Esophagus (tissue), 2 donors: ENCODE results near the gene BCL11A. TPM values are rescaled to one million over a fixed set of nuclear protein-coding genes. Genes with fewer than 3 reads are reported as not detected.
A peak's percentile ranks its signal among the peaks of the same experiment; 100 is the strongest.

ENCODE experiments used
- H3K27ac ChIP-seq, 2 donors: one replicate each; pipeline ENCODE4 v1.5.1; 2013; ENCODE audit warnings: low read depth in 2 of 2, mild to moderate bottlenecking in 2 of 2, inconsistent platforms in 1 of 2, low read length in 1 of 2, moderate library complexity in 1 of 2
- H3K27me3 ChIP-seq, 2 donors: one replicate each; pipeline ENCODE4 v1.6.1; 2013; ENCODE audit warnings: low read length in 2 of 2, control low read depth in 1 of 2, mild to moderate bottlenecking in 1 of 2; ENCODE audit not compliant: insufficient read depth in 2 of 2, control insufficient read depth in 1 of 2
- H3K36me3 ChIP-seq, 2 donors: one replicate each; pipeline ENCODE4 v1.6.1; 2013; ENCODE audit warnings: low read length in 1 of 2; ENCODE audit not compliant: control insufficient read depth in 2 of 2, insufficient read depth in 2 of 2
- H3K4me1 ChIP-seq, 2 donors: one replicate each; pipeline ENCODE4 v1.6.1; 2013; ENCODE audit warnings: low read length in 1 of 2; ENCODE audit not compliant: control insufficient read depth in 2 of 2, insufficient read depth in 2 of 2
- H3K4me3 ChIP-seq, 2 donors: one replicate each; pipeline ENCODE4 v1.5.1; 2013; ENCODE audit warnings: low read length in 2 of 2, mild to moderate bottlenecking in 2 of 2, low read depth in 1 of 2, moderate library complexity in 1 of 2
- H3K9me3 ChIP-seq, 2 donors: one replicate each; pipeline ENCODE4 v1.6.1; 2013; ENCODE audit warnings: mild to moderate bottlenecking in 2 of 2, low read depth in 1 of 2, low read length in 1 of 2, moderate library complexity in 1 of 2; ENCODE audit not compliant: control insufficient read depth in 2 of 2, insufficient read depth in 1 of 2
- WGBS, 2 donors: extraction: QIAGEN DNeasy Blood & Tissue Kit; methylation state at CpG; one replicate each; pipeline ENCODE4 v1.1.7; 2013; 5-methylcytosine and 5-hydroxymethylcytosine counted together
- polyA plus RNA-seq, 2 donors: library from polyadenylated mRNA; stranded (reverse); fragments of 200-250 nt; gene quantifications; one replicate each; pipeline ENCODE4 v1.2.3, GENCODE V29; 2013
- donor health status: healthy with polysubstance abuse.
- donor health status: Bipolar disorder and iron deficiency.

Gene BCL11A
- polyA plus RNA-seq, 2 donors: 8.6 to 25.5 TPM

DNA sequence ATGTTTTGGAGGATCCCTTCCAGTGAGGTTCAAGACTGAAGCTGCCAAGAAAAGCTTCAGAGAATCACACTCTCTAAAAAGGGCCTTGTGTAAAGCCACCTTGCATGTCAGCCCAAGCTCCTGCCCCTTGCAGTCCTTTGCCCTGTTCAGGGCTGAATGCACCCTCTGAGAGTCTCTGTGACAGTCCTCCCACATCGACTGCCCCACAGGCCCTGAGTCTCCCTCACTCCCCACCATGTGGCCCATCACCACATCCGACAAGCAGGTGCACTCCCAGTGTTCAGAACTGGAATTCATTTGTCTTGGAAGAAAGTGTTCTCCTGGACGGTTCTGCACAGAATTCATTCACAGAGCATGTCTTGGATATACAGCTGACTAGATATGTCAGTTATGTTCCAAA, 31.0 kb downstream of the BCL11A start:
- Histone ChIP-seq H3K27ac (no peak overlapping the region), H3K4me3 (no peak overlapping the region), H3K27me3 (no peaks in the 10 kb centered on the region), H3K9me3 (no peaks in the 10 kb centered on the region), H3K36me3 (peaks cover 3 to 4% of the 10 kb centered on the region in 2 donors), H3K4me1 (no peaks in the 10 kb centered on the region)
- WGBS, 2 donors: 75 to 77% methylated on average over 3 of the region's 3 CpGs

DNA sequence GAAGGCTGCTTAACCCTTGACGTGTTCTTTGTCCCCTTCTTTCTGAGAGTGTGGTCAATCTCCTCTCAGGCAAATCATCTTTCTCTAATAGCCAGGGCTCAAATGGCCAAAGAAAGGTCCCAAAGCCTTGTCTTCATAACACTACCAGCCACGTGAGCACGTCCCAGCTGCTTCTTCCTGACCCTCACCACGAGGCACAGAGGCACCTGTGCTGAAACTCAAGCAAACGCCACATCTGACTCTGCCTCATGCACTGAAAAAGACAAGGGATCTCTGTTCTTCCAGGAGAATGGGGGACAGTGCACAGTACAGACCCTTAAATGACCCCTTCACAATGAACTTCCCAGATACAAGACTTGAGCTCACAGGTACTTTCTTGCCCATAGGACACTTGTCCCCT, 31.8 kb downstream of the BCL11A start:
- Histone ChIP-seq H3K27ac (no peak overlapping the region), H3K4me1 (no peaks in the 10 kb centered on the region), H3K9me3 (no peaks in the 10 kb centered on the region), H3K27me3 (no peaks in the 10 kb centered on the region), H3K4me3 (no peak overlapping the region), H3K36me3 (peaks cover 3 to 4% of the 10 kb centered on the region in 2 donors)
- WGBS, 2 donors: 85 to 86% methylated on average over 5 of the region's 5 CpGs

DNA sequence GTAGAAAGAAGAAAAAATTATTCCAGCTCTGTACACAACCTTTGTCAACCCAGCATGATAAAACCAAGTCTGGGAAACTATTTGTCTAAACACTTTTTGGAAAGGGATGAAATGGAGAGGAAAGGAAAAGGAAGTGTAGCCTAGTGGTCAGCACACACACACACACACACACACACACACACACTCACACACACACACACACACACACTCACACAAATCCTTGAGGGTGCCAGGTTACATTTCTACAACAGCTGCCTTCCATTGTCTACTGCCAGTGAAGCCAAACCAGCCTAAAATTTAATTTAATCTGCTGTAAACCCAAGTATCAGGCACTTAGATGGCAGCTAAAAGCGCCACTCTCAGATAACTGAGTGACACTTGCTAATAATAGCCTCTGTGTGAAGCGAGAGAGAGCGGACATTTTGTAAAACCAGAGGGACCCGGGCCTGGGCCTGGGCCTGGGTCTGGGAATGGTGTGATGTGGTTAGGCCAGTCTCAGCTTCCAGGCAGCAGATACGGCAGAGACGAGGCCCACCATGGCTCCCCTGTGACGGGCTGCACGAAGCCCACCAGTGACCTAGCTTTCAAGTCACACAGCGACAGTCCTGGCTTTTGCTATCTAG, 32.4 kb downstream of the BCL11A start:
- no peak overlapping the region for H3K4me3 ChIP-seq
- peaks cover 3 to 4% of the 10 kb centered on the region in 2 donors for H3K36me3 ChIP-seq
- WGBS, 2 donors: 90 to 91% methylated on average over 9 of the region's 9 CpGs
- no peaks in the 10 kb centered on the region for H3K27me3 ChIP-seq
- peaks cover 0 to 3% of the 10 kb centered on the region in 2 donors for H3K4me1 ChIP-seq
- H3K27ac ChIP-seq: no peak overlapping the region
- H3K9me3 ChIP-seq: no peaks in the 10 kb centered on the region

DNA sequence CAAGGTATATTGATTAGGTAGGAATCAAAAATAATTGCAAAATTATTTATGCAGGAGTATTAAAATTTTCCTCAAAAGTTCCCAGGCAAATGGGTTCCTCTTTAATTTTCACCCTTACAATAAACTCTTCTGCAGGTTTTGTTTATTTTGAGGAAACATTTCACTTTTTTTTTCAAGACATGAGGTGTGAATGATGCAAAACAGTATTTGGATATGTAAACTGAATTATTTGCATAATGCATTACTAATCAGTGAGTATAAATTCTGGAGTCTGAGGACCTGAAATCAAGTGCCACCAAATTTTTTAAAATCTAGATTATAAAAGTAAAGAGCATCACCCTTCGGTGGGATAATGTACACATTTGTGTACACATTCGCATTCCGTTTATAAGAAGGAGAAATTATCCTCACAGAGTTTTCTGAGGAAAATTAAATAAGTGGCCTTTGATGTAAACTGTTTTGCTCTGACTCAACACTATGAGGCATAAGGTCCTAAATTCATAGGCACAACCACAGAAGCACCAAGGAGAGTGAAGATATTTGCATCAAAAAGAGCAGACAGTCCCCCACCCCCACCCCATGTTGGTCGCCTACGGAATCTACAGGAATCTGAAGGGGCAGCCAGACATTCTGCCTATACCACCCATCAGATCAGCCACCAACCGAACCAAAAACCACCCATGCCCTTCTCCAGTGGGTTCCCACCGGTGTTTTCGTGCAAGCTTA, 33.1 kb downstream of the BCL11A start:
- H3K9me3 ChIP-seq: no peaks in the 10 kb centered on the region

DNA sequence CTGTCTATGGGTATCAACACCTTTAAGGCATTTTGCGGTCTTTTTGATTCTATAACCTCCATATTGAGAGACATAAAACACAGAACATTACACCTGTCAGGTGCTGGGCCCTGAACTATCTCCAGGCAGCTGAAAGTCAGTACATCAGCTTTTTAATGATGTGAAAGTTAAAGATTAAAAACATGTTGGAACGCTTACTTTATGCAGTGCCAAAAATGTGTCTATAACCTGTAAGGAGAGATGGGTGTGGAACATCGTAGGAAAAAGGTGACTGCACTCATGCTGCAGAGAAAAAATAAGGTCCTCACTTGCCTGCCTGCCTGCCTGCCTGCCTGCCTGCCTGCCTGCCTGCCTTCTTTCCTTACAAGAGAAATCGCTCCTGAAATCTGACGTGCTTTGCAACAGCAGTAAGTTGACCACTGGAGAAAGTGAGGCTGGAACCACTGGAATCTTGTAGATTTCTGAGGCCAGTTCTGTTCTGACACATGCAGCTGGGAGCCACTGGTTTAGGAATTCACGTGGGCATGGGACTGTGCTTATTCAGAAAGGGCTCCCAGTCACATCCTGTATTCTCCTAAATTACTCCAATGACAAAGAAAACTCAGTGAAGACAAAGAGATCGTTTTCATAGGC, 34.1 kb downstream of the BCL11A start:
- Histone ChIP-seq H3K4me1 (peaks cover 0 to 5% of the 10 kb centered on the region in 2 donors), H3K27ac (peak overlapping the region; percentile 63 to 73)
- WGBS, 2 donors: 41 to 57% methylated on average over 7 of the region's 7 CpGs

More for the DNA sequence above, 33.1 kb downstream of the BCL11A start:
- peaks cover 3 to 4% of the 10 kb centered on the region in 2 donors for H3K36me3 ChIP-seq
- H3K4me3 ChIP-seq: no peak overlapping the region
- no peaks in the 10 kb centered on the region for H3K27me3 ChIP-seq
- H3K4me1 ChIP-seq: peaks cover 0 to 5% of the 10 kb centered on the region in 2 donors
- H3K27ac ChIP-seq: no peak overlapping the region
- 80 to 88% methylated on average over 8 of the region's 8 CpGs for WGBS, 2 donors

DNA sequence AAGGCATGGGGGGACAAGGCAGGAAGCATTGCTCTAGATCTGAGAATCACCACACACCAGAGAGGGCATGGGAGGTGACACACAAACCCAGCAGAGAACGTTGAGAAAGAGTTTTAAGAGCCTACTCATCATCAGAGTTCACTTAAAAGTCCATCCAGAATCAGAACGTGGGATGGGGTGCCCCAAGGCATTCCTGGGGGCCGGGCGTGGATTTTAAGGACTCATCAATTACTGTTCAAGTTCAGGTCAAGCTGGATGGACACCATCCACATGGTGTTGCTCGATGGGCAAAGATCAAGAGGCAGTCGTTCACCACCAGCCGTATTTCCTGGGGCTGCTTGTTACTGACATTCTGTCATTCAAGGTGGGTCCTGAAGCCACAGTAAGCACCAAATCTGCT, 34.9 kb downstream of the BCL11A start:
- 69 to 83% methylated on average over 7 of the region's 7 CpGs for WGBS, 2 donors
- no peaks in the 10 kb centered on the region for H3K9me3 ChIP-seq

More for the DNA sequence above, 34.1 kb downstream of the BCL11A start:
- H3K36me3 ChIP-seq: peaks cover 3 to 4% of the 10 kb centered on the region in 2 donors
- no peaks in the 10 kb centered on the region for H3K27me3 ChIP-seq
- H3K9me3 ChIP-seq: no peaks in the 10 kb centered on the region
- H3K4me3 ChIP-seq: no peak overlapping the region

DNA sequence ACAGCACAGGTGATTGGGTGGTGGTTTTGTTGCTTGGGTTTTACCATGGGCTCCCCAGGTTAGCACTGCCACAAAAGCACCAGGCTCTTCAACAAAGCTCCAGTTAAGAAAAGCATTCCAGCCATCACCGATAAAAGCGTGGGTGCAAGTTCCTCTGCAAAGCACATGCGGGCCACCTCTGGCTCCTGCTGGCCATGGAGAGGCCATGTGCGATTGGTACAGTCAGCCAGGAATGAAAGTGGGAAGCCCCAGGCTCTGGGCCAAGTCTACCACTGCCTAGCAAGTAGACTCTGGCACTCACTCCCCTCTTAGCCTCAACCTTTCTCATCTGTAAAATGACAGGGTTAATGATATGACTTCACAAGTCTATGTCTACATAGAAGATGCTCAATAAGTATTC, 36.0 kb downstream of the BCL11A start:
- H3K4me3 ChIP-seq: no peak overlapping the region
- no peaks in the 10 kb centered on the region for H3K9me3 ChIP-seq
- H3K4me1 ChIP-seq: peaks cover 0 to 11% of the 10 kb centered on the region in 2 donors
- H3K36me3 ChIP-seq: peaks cover 2 to 3% of the 10 kb centered on the region in 2 donors
- 85 to 92% methylated on average over 4 of the region's 4 CpGs for WGBS, 2 donors
- no peak overlapping the region for H3K27ac ChIP-seq
- H3K27me3 ChIP-seq: no peaks in the 10 kb centered on the region

More for the DNA sequence above, 34.9 kb downstream of the BCL11A start:
- H3K27me3 ChIP-seq: no peaks in the 10 kb centered on the region
- H3K36me3 ChIP-seq: peaks cover 3 to 4% of the 10 kb centered on the region in 2 donors
- no peak overlapping the region for H3K4me3 ChIP-seq
- H3K4me1 ChIP-seq: peaks cover 0 to 5% of the 10 kb centered on the region in 2 donors
- no peak overlapping the region for H3K27ac ChIP-seq

DNA sequence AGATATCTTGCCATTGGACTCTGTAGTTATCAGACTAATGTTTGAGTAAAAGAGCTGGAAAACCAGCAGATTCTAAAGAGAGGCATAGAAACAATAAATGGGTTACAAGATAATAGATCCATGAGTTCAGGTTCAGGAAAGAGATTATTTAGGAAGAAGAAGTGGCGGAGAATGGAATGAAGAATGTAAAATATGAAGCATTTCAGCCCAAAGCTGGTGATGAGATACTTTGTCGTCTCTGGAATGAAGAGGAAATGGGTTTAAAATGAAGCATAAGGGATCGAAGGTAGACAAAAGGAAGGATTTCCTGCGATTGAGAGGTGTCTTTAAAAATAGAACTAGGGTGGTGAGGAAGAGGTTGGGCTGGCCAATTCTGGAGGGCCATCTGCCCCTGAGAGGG, 36.6 kb downstream of the BCL11A start:
- 77 to 85% methylated on average over 4 of the region's 4 CpGs for WGBS, 2 donors
- Histone ChIP-seq H3K36me3 (peaks cover 2 to 3% of the 10 kb centered on the region in 2 donors), H3K4me3 (no peak overlapping the region), H3K27ac (no peak overlapping the region), H3K27me3 (no peaks in the 10 kb centered on the region), H3K4me1 (peaks cover 0 to 16% of the 10 kb centered on the region in 2 donors), H3K9me3 (no peaks in the 10 kb centered on the region)

DNA sequence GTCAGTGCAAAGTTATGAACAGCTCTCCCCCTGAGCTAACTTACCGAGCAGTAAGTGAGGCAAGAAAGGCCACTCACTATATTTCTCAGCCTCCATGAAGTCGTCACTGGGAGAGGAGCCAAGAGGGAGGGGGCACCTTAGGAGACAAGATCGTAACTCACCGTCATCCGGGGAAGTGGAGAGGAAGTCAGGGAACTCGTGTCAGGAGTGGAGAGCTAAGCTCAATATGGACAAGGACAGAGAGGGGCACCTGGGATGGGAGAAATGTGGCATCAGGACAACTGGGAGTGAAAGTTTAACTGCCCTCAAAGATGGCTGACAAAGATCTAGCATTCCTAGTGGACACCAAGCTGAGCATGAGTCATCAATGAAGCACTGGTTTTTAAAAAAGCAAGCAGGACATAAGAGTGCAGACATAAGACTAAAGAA, 37.1 kb downstream of the BCL11A start:
- H3K4me3 ChIP-seq: no peak overlapping the region
- no peaks in the 10 kb centered on the region for H3K27me3 ChIP-seq
- no peaks in the 10 kb centered on the region for H3K9me3 ChIP-seq
- H3K27ac ChIP-seq: peak overlapping the region; percentile 17 to 61
- H3K36me3 ChIP-seq: peaks cover 1 to 2% of the 10 kb centered on the region in 2 donors
- WGBS, 2 donors: 25 to 42% methylated on average over 6 of the region's 6 CpGs
- H3K4me1 ChIP-seq: peaks cover 0 to 17% of the 10 kb centered on the region in 2 donors
